HEK293 (cell line): Measurements from ENCODE around the gene DCLK1.

Experiments used
- CTCF ChIA-PET: fragments of 350-600 bp; formaldehyde crosslinking; extraction: SDS; loops from one replicate; lab custom pipeline; 2021; ENCODE audit warnings: antibody characterized with exemption; lab: Yijun Ruan, JAX
- POLR2A ChIA-PET: fragments of 300-600 bp; formaldehyde crosslinking; extraction: SDS; loops from one replicate; lab custom pipeline; 2020; ENCODE audit warnings: antibody characterized with exemption, inconsistent platforms; lab: Yijun Ruan, JAX
- H3K27ac ChIP-seq: fragments of 200-500 bp; sonication (Bioruptor generic); 2 replicates; pipeline ENCODE4 v1.5.1; 2014; ENCODE audit warnings: low read depth, low read length, control low read depth, inconsistent platforms; ENCODE audit errors: extremely low read depth
- H3K36me3 ChIP-seq, 2 experiments: fragments of 200-500 bp in 1 of 2; sonication (Bioruptor generic) in 1 of 2; 1 replicate in 1 of 2; 2 replicates in 1 of 2; pipeline ENCODE4 v1.5.1; 2014 to 2017; ENCODE audit warnings: inconsistent platforms in 2 of 2, low read length in 2 of 2; ENCODE audit not compliant: control insufficient read depth in 2 of 2, insufficient read depth in 1 of 2
- H3K4me1 ChIP-seq: fragments of 200-500 bp; sonication (Bioruptor generic); 2 replicates; pipeline ENCODE4 v1.5.1; 2014; ENCODE audit warnings: mild to moderate bottlenecking, low read length, inconsistent platforms; ENCODE audit not compliant: control insufficient read depth, insufficient read depth
- H3K4me3 ChIP-seq: 2 replicates; pipeline ENCODE4 v1.5.1; 2011; ENCODE audit warnings: low read depth, mild to moderate bottlenecking, control low read depth, low read length, moderate library complexity
- H3K9me3 ChIP-seq: fragments of 200-500 bp; sonication (Bioruptor generic); 2 replicates; pipeline ENCODE4 v1.5.1; 2014; ENCODE audit warnings: low read depth, low read length, inconsistent platforms; ENCODE audit not compliant: control insufficient read depth, insufficient read depth
- CTCF ChIP-seq: fragments of 450-650 bp; formaldehyde crosslinking; IDR thresholded peaks from 2 replicates; pipeline ENCODE4 v1.5.1; 2016; ENCODE audit warnings: missing biosample characterization, missing genetic modification characterization
- FEZF1 ChIP-seq: fragments of 450-650 bp; formaldehyde crosslinking; IDR thresholded peaks from 2 replicates; pipeline ENCODE4 v1.5.1; 2016; ENCODE audit warnings: missing biosample characterization, missing genetic modification characterization
- PBX3 ChIP-seq: sonication (generic); formaldehyde crosslinking; IDR thresholded peaks from 2 replicates; pipeline ENCODE4 v1.8.1; 2022; ENCODE audit warnings: mild to moderate bottlenecking, moderate library complexity, missing genetic modification reagents
- SP2 ChIP-seq: fragments of 450-650 bp; formaldehyde crosslinking; IDR thresholded peaks from 2 replicates; pipeline ENCODE4 v1.5.1; 2016; ENCODE audit warnings: missing biosample characterization, missing genetic modification characterization
- YY1 ChIP-seq: fragments of 450-650 bp; formaldehyde crosslinking; IDR thresholded peaks from 2 replicates; pipeline ENCODE4 v1.5.1; 2018; ENCODE audit warnings: missing biosample characterization, missing genetic modification characterization
- ZBTB21 ChIP-seq: fragments of 450-650 bp; formaldehyde crosslinking; IDR thresholded peaks from 2 replicates; pipeline ENCODE4 v1.5.1; 2017; ENCODE audit warnings: missing biosample characterization, missing genetic modification characterization
- ZBTB7A ChIP-seq: fragments of 450-650 bp; formaldehyde crosslinking; IDR thresholded peaks from 2 replicates; pipeline ENCODE4 v1.5.1; 2016; ENCODE audit warnings: low read depth, missing biosample characterization, missing genetic modification characterization
- ZFP41 ChIP-seq: fragments of 450-650 bp; formaldehyde crosslinking; IDR thresholded peaks from 2 replicates; pipeline ENCODE4 v1.5.1; 2016; ENCODE audit warnings: missing biosample characterization, missing genetic modification characterization, borderline replicate concordance
- ZNF174 ChIP-seq: fragments of 450-650 bp; formaldehyde crosslinking; IDR thresholded peaks from 2 replicates; pipeline ENCODE4 v1.5.0; 2017; ENCODE audit warnings: missing biosample characterization, mild to moderate bottlenecking, missing genetic modification characterization
- ZNF274 ChIP-seq, 2 experiments: fragments of 200-500 bp in 1 of 2; fragments of 450-650 bp in 1 of 2; sonication (Bioruptor generic) in 1 of 2; formaldehyde crosslinking in 1 of 2; IDR thresholded peaks; 2 replicates each; pipeline versions ENCODE4 v1.5.1 to v1.6.1; 2014 to 2016; ENCODE audit warnings: borderline replicate concordance in 1 of 2, inconsistent platforms in 1 of 2, low read length in 1 of 2, missing biosample characterization in 1 of 2, missing genetic modification characterization in 1 of 2
- ZNF449 ChIP-seq: fragments of 450-650 bp; formaldehyde crosslinking; IDR thresholded peaks from 2 replicates; pipeline ENCODE4 v1.5.1; 2017; ENCODE audit warnings: missing biosample characterization, mild to moderate bottlenecking, missing genetic modification characterization, moderate library complexity
- ZNF518A ChIP-seq: fragments of 450-650 bp; formaldehyde crosslinking; conservative IDR thresholded peaks from 2 replicates; pipeline ENCODE4 v1.5.1; 2016; ENCODE audit warnings: low read depth, missing biosample characterization, missing genetic modification characterization
- ZNF529 ChIP-seq: fragments of 450-650 bp; formaldehyde crosslinking; IDR thresholded peaks from 2 replicates; pipeline ENCODE4 v1.5.1; 2017; ENCODE audit warnings: missing genetic modification characterization, missing biosample characterization; ENCODE audit not compliant: insufficient replicate concordance
- ZNF548 ChIP-seq: fragments of 450-650 bp; formaldehyde crosslinking; IDR thresholded peaks from 2 replicates; pipeline ENCODE4 v1.5.1; 2016; ENCODE audit warnings: missing biosample characterization, missing genetic modification characterization
- ZNF549 ChIP-seq: fragments of 450-650 bp; IDR thresholded peaks from 2 replicates; pipeline ENCODE4 v1.5.1; 2018; ENCODE audit warnings: missing biosample characterization, missing genetic modification characterization, mild to moderate bottlenecking, inconsistent platforms, moderate library complexity
- ZNF596 ChIP-seq: fragments of 450-650 bp; IDR thresholded peaks from 2 replicates; pipeline ENCODE4 v1.5.0; 2018; ENCODE audit warnings: missing biosample characterization, mild to moderate bottlenecking, missing genetic modification characterization, moderate library complexity
- ZNF600 ChIP-seq: fragments of 450-650 bp; formaldehyde crosslinking; IDR thresholded peaks from 2 replicates; pipeline ENCODE4 v1.5.1; 2016; ENCODE audit warnings: missing biosample characterization, missing genetic modification characterization
- ZNF747 ChIP-seq: fragments of 450-650 bp; formaldehyde crosslinking; IDR thresholded peaks from 2 replicates; pipeline ENCODE4 v1.5.1; 2016; ENCODE audit warnings: missing biosample characterization, missing genetic modification characterization
- ZSCAN16 ChIP-seq: fragments of 450-650 bp; formaldehyde crosslinking; IDR thresholded peaks from 2 replicates; pipeline ENCODE4 v1.5.1; 2016; ENCODE audit warnings: missing biosample characterization, missing genetic modification characterization

Gene DCLK1

GRCh38 chr13:35936246-35936978, 194.8 kb downstream of the DCLK1 start:
- POLR2A ChIA-PET = no interaction called here
- CTCF ChIA-PET = no interaction called here

GRCh38 chr13:35930665-35931631, 200.2 kb downstream of the DCLK1 start:
- POLR2A ChIA-PET = no interaction called here
- Histone ChIP-seq H3K4me1 (no peaks in the 10 kb centered on the region), H3K36me3 (no peaks in the 10 kb centered on the region), H3K9me3 (no peaks in the 10 kb centered on the region), H3K4me3 (no peak overlapping the region), H3K27ac (no peak overlapping the region)
- CTCF ChIA-PET = interaction anchor here (0.6 kb wide), 1 partner anchor 78 kb away, joined by 3 read pairs; no protein-coding TSS in a partner anchor
- TF ChIP-seq ZNF549 (peak; percentile 97), CTCF (tag by site-specific recombination) (no peak)

More at GRCh38 chr13:35936246-35936978, 194.8 kb downstream of the DCLK1 start:
- H3K36me3 ChIP-seq = no peaks in the 10 kb centered on the region
- TF ChIP-seq ZNF596 (tag by site-specific recombination) = no peak
- no peak for TF ChIP-seq ZNF529
- TF ChIP-seq PBX3 (CRISPR knock-in tag) = no peak
- TF ChIP-seq ZFP41 (tag by site-specific recombination) = no peak
- no peak for TF ChIP-seq SP2
- TF ChIP-seq ZNF600 (tag by site-specific recombination) = no peak
- TF ChIP-seq ZBTB21 (tag by site-specific recombination) = no peak
- TF ChIP-seq FEZF1 (tag by site-specific recombination) = no peak
- no peak for TF ChIP-seq ZNF747 (tag by site-specific recombination)
- no peak for TF ChIP-seq ZBTB7A (tag by site-specific recombination)
- TF ChIP-seq ZNF174 (tag by site-specific recombination) = no peak
- TF ChIP-seq, all 188 proteins: peak for 0
- Histone ChIP-seq H3K9me3 (no peaks in the 10 kb centered on the region), H3K27ac (no peak overlapping the region), H3K4me1 (no peaks in the 10 kb centered on the region), H3K4me3 (no peak overlapping the region)

- Histone ChIP-seq H3K36me3 (no peaks in the 10 kb centered on the region), H3K9me3 (no peaks in the 10 kb centered on the region), H3K4me1 (no peaks in the 10 kb centered on the region), H3K27ac (no peak overlapping the region), H3K4me3 (no peak overlapping the region)
- ChIA-PET POLR2A (no interaction called here), CTCF (no interaction called here)
- TF ChIP-seq YY1 (tag by site-specific recombination) (no peak), ZNF274 (IDR thresholded peaks at IDR 0.05; ENCODE audit: low read length) (no peak), ZNF274 (tag by site-specific recombination; IDR thresholded peaks at IDR 0.05; ENCODE audit: borderline replicate concordance) (no peak), ZNF449 (peak; percentile 87), ZSCAN16 (tag by site-specific recombination) (peak; percentile 71; the same call in 1 of the 2 replicates), ZNF518A (tag by site-specific recombination) (no peak), ZNF548 (no peak)
These were observed 203.6 kb downstream of the DCLK1 start for GRCh38 chr13:35927567-35928021.
